Loucy (cell line): ENCODE data around the gene AGPAT3.

Experiments used
- CTCF ChIP-seq: fragments of 200-600 bp; sonication (generic); conservative IDR thresholded peaks from 2 replicates; pipeline ENCODE4 v1.5.1; 2014; ENCODE audit warnings: mild to moderate bottlenecking, antibody characterized with exemption, low read length
- EZH2phosphoT487 ChIP-seq: fragments of 200-600 bp; IDR thresholded peaks from 2 replicates; pipeline ENCODE4 v1.6.1; 2018; ENCODE audit warnings: antibody characterized with exemption, mild to moderate bottlenecking, moderate library complexity, borderline replicate concordance

DNA sequence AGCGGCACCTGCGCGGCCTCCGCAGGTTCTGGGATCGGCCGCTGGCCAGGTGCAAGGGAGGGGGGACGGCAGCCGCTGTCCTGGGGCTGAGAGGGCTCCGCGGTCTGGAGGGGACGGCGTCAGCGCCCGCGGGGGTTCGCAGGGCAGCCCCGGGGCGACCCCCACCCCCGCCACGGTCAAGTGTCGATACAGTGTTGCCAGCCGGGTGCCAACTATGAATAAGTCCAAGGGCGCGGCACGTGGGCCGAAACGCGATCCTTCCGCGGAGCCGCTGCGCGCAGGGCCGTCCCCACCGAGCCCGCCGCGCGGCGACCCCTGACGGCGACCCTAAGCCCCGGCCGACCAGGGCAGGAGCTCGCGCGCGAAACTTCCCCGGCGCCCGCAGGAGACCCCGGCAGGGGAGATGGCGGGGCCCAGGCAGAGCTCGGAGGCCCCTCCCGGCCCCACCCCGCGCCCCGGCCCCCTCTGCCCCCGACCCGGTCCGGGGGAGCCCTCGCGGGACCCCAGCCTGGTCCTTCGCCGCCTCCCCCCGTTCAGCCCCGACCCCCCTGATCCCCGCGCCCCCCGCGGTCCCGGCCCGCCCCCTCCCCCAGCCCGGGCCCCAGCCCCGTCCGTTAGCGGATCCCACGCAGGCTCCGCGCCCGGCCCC, 586 bp upstream of the AGPAT3 start:
- TF ChIP-seq CTCF (no peak), EZH2phosphoT487 (no peak)
